Measurements from ENCODE around the gene GRK4.
"Not testable (repeated sequence)": the region's sequence is repeated elsewhere in the genome, so short reads cannot be mapped to it uniquely, and the experiment has no call there.

The GRK4 gene

GRCh38 chr4:2931512-2932301, 31.7 kb upstream of the GRK4 start:
- DNase-seq: peak; percentile 47

GRCh38 chr4:2932321-2932950, 30.9 kb upstream of the GRK4 start:
- DNase-seq: no peak

GRCh38 chr4:2932951-2933565, 30.3 kb upstream of the GRK4 start:
- DNase-seq: no peak

- DNase-seq: no peak
Observed at GRCh38 chr4:2933566-2934076, 29.8 kb upstream of the GRK4 start.

GRCh38 chr4:2934077-2934812, 29.1 kb upstream of the GRK4 start:
- DNase-seq: peak; percentile 50

GRCh38 chr4:2934813-2935761, 28.3 kb upstream of the GRK4 start:
- peak; percentile 96 for DNase-seq

GRCh38 chr4:2935762-2936743, 27.3 kb upstream of the GRK4 start:
- DNase-seq: peak; percentile 48

GRCh38 chr4:2936773-2937145, 26.6 kb upstream of the GRK4 start:
- DNase-seq: no peak

- DNase-seq: no peak
Observed at GRCh38 chr4:2937146-2937857, 26.1 kb upstream of the GRK4 start.

GRCh38 chr4:2937986-2938385, 25.4 kb upstream of the GRK4 start:
- no peak for DNase-seq

- DNase-seq: not testable (repeated sequence)
Observed at GRCh38 chr4:2938411-2938810, 25.0 kb upstream of the GRK4 start.

- no peak for DNase-seq
Observed at GRCh38 chr4:2938906-2939305, 24.5 kb upstream of the GRK4 start.

GRCh38 chr4:2939383-2940243, 23.8 kb upstream of the GRK4 start:
- DNase-seq: no peak

- no peak for DNase-seq
Observed at GRCh38 chr4:2940267-2941137, 22.9 kb upstream of the GRK4 start.

- no peak for DNase-seq
Observed at GRCh38 chr4:2941138-2942036, 22.0 kb upstream of the GRK4 start.

GRCh38 chr4:2942037-2942531, 21.3 kb upstream of the GRK4 start:
- no peak for DNase-seq
